Measurements from ENCODE around the gene PTDSS2.

PTDSS2 gene

DNA sequence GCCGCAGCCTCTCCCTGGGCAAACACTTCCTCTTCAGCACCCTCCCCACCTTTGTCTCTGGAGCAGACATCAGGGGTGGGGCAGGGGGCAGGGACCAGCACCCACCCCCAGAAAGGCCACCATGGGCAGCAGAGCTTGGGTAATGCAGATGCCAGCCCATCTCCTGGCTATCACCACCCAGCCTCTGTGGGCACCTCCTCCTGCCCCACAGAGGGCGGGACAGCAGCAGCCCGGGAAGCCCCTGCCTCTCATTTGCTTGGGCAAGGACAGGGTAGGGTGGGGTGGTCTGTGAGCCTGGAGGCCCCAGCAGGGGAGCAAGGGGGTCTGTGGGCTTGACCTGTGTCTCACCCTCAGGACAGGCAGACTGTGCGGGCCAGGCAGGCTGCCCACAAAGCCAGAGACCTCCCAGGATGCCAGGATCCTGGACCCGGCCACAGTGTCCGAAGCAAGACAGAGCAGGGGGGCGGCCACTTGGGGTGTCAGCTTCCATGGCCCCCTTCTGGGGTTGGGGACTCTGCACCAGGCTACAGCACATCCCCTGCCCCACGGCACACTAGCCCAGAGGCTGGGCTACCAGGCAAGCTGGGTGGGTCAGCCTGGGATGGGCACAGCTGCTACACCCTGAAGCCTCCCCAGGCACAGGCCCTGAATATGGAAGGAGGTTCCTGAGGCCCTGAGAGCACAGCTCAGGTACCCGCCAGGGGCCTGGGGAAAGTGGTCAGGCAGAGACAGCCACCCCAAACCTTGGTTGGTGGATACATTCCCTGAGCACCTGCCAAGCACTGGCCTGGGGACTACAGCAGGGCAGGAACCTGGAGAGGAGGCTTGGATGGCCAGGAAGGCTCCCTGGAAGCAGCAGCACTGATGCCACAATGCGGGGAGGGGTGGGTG is 52.5 kb downstream of the PTDSS2 start:
- no peak overlapping the region for H2AFZ ChIP-seq (ENCODE audit: low read length)
- H3K4me3 ChIP-seq (ENCODE audit: low read length, poor library complexity, severe bottlenecking), result no peak overlapping the region
- no peak overlapping the region for H3K4me2 ChIP-seq (ENCODE audit: low read depth, low read length, poor library complexity, severe bottlenecking)
- peaks cover 9% of the 10 kb centered on the region for H3K4me1 ChIP-seq (ENCODE audit: insufficient read depth, low read length, poor library complexity, severe bottlenecking)
- H3F3A ChIP-seq (ENCODE audit: low read depth), result peaks cover 2% of the 10 kb centered on the region; the same call in 1 of the 2 replicates
- H3K79me2 ChIP-seq (ENCODE audit: insufficient read depth, low read length), result peaks cover 35% of the 10 kb centered on the region
- no peaks in the 10 kb centered on the region for H3K27me3 ChIP-seq (ENCODE audit: insufficient read depth, low read length, poor library complexity, severe bottlenecking)
- no peak overlapping the region for H3K9ac ChIP-seq (ENCODE audit: low read depth, low read length, poor library complexity, severe bottlenecking)
- H4K20me1 ChIP-seq (ENCODE audit: insufficient read depth, low read length, poor library complexity, severe bottlenecking), result peaks cover 10% of the 10 kb centered on the region
- H3K9me3 ChIP-seq (ENCODE audit: insufficient read depth, low read depth, low read length), result no peaks in the 10 kb centered on the region
- no peaks in the 10 kb centered on the region for H3K9me2 ChIP-seq (replicated peaks; ENCODE audit: low read depth, low read length)
- H3K36me3 ChIP-seq (ENCODE audit: insufficient read depth, low read length), result peaks cover 32% of the 10 kb centered on the region; the same call in 1 of the 2 replicates
- TF ChIP-seq EZH2phosphoT487 (IDR thresholded peaks at IDR 0.05; ENCODE audit: borderline replicate concordance) (no peak), CTCF (conservative IDR thresholded peaks at IDR 0.05; ENCODE audit: low read length) (no peak)

DNA sequence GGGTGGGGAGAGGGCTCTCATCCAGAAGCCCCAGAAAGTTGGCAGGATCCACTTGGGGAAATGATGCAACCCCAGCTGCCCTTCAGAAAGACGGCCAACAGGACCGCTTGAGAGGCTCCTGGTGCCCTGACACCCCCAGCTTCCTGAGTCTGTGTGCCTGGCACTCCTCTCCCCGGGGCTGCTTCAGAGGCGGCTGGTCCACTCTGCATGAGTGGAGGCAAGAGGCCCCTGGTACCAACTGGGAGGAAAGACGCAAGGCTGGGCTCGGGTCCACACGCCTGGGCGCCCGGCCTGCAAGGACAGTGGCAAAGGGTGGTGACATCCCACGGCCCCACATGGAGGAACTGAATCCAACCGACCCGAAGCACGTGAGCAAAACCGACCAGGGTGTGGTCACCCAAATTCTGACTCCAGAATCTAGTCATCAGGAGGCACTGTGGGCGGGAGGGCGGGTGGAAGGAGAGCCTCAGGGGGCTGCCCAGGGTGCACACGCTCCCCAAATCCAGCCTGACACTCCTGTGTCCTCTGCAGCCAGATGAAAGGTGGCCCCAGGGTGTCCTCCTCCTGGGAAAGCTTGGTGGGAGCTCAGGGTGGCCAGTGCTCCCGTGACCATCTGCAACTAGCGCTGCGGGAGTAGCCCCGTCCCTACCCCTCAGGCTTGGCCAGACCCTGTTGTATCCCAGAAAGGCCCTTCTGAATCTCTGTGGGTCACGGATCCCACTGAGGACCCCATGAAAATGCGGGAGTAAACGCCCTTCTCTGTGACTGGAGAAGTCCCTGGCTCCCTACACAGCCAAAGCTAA is 53.3 kb downstream of the PTDSS2 start:
- Histone ChIP-seq H3K4me2 (ENCODE audit: low read depth, low read length, poor library complexity, severe bottlenecking) (no peak overlapping the region), H3K36me3 (ENCODE audit: insufficient read depth, low read length) (peaks cover 24% of the 10 kb centered on the region; the same call in 1 of the 2 replicates), H3K79me2 (ENCODE audit: insufficient read depth, low read length) (peaks cover 40% of the 10 kb centered on the region), H3K9me2 (replicated peaks; ENCODE audit: low read depth, low read length) (no peaks in the 10 kb centered on the region), H2AFZ (ENCODE audit: low read length) (no peak overlapping the region), H3K9ac (ENCODE audit: low read depth, low read length, poor library complexity, severe bottlenecking) (no peak overlapping the region), H3K27me3 (ENCODE audit: insufficient read depth, low read length, poor library complexity, severe bottlenecking) (no peaks in the 10 kb centered on the region), H4K20me1 (ENCODE audit: insufficient read depth, low read length, poor library complexity, severe bottlenecking) (peaks cover 13% of the 10 kb centered on the region), H3F3A (ENCODE audit: low read depth) (peaks cover 5% of the 10 kb centered on the region; the same call in 1 of the 2 replicates), H3K4me1 (ENCODE audit: insufficient read depth, low read length, poor library complexity, severe bottlenecking) (peaks cover 9% of the 10 kb centered on the region), H3K9me3 (ENCODE audit: insufficient read depth, low read depth, low read length) (no peaks in the 10 kb centered on the region), H3K4me3 (ENCODE audit: low read length, poor library complexity, severe bottlenecking) (no peak overlapping the region)
- no peak for TF ChIP-seq CTCF (conservative IDR thresholded peaks at IDR 0.05; ENCODE audit: low read length)
- no peak for TF ChIP-seq EZH2phosphoT487 (IDR thresholded peaks at IDR 0.05; ENCODE audit: borderline replicate concordance)

GRCh38 chr11:504053-504993 is 54.2 kb downstream of the PTDSS2 start:
- no peak for TF ChIP-seq EZH2phosphoT487 (IDR thresholded peaks at IDR 0.05; ENCODE audit: borderline replicate concordance)
- TF ChIP-seq CTCF (conservative IDR thresholded peaks at IDR 0.05; ENCODE audit: low read length), result no peak
- H3K4me3 ChIP-seq (ENCODE audit: low read length, poor library complexity, severe bottlenecking), result peak overlapping the region; percentile 100
- H3F3A ChIP-seq (ENCODE audit: low read depth), result peaks cover 5% of the 10 kb centered on the region; the same call in 1 of the 2 replicates
- peaks cover 40% of the 10 kb centered on the region for H3K79me2 ChIP-seq (ENCODE audit: insufficient read depth, low read length)
- H3K9ac ChIP-seq (ENCODE audit: low read depth, low read length, poor library complexity, severe bottlenecking), result peak overlapping the region; percentile 97
- no peaks in the 10 kb centered on the region for H3K27me3 ChIP-seq (ENCODE audit: insufficient read depth, low read length, poor library complexity, severe bottlenecking)
- peaks cover 14% of the 10 kb centered on the region; the same call in 1 of the 2 replicates for H3K36me3 ChIP-seq (ENCODE audit: insufficient read depth, low read length)
- H3K9me3 ChIP-seq (ENCODE audit: insufficient read depth, low read depth, low read length), result no peaks in the 10 kb centered on the region
- H2AFZ ChIP-seq (ENCODE audit: low read length), result no peak overlapping the region
- peak overlapping the region; percentile 95 for H3K4me2 ChIP-seq (ENCODE audit: low read depth, low read length, poor library complexity, severe bottlenecking)
- peaks cover 9% of the 10 kb centered on the region for H3K4me1 ChIP-seq (ENCODE audit: insufficient read depth, low read length, poor library complexity, severe bottlenecking)
- no peaks in the 10 kb centered on the region for H3K9me2 ChIP-seq (replicated peaks; ENCODE audit: low read depth, low read length)
- peaks cover 13% of the 10 kb centered on the region for H4K20me1 ChIP-seq (ENCODE audit: insufficient read depth, low read length, poor library complexity, severe bottlenecking)
